HepG2 (cell line): ENCODE data around the gene MAN2A2. TPM values are rescaled to one million over a fixed set of nuclear protein-coding genes. Genes with fewer than 3 reads are reported as not detected.

Experiments used
- ARID2 ChIP-seq: sonication (generic); formaldehyde crosslinking; IDR thresholded peaks from 2 replicates; pipeline ENCODE4 v1.8.1; 2022; ENCODE audit warnings: mild to moderate bottlenecking, missing genetic modification reagents, borderline replicate concordance
- ELF1 ChIP-seq: sonication (generic); formaldehyde crosslinking; IDR thresholded peaks from 2 replicates; pipeline ENCODE4 v1.4.0; 2020; ENCODE audit warnings: missing genetic modification reagents
- KDM3A ChIP-seq: IDR thresholded peaks from 2 replicates; pipeline ENCODE4 v1.6.1; 2018; ENCODE audit warnings: low read depth, missing compliant biosample characterization
- NFE2L2 ChIP-seq: fragments of 150-350 bp; IDR thresholded peaks from 2 replicates; pipeline ENCODE4 v1.6.1; 2014; ENCODE audit warnings: low read length
- RBFOX2 ChIP-seq: fragments of 200-400 bp; formaldehyde crosslinking; IDR thresholded peaks from 2 replicates; pipeline ENCODE4 v1.6.1; 2017; ENCODE audit warnings: low read depth, mild to moderate bottlenecking, low read length
- REL ChIP-seq: sonication (generic); formaldehyde crosslinking; conservative IDR thresholded peaks from 2 replicates; pipeline ENCODE4 v1.8.0; 2022; ENCODE audit warnings: mild to moderate bottlenecking, missing genetic modification reagents, moderate library complexity
- ZNF460 ChIP-seq: sonication (generic); formaldehyde crosslinking; IDR thresholded peaks from 2 replicates; pipeline ENCODE4 v1.5.1; 2020; ENCODE audit warnings: missing genetic modification reagents, mild to moderate bottlenecking, borderline replicate concordance
- ZNF569 ChIP-seq: sonication (generic); formaldehyde crosslinking; IDR thresholded peaks from 2 replicates; pipeline ENCODE4 v1.5.0; 2020; ENCODE audit warnings: mild to moderate bottlenecking, missing genetic modification reagents, moderate library complexity, borderline replicate concordance
- ZNF75D ChIP-seq: sonication (generic); formaldehyde crosslinking; IDR thresholded peaks from 2 replicates; pipeline ENCODE4 v1.8.1; 2023; ENCODE audit warnings: missing genetic modification reagents, mild to moderate bottlenecking, borderline replicate concordance
- ZNF83 ChIP-seq: sonication (generic); formaldehyde crosslinking; IDR thresholded peaks from 2 replicates; pipeline ENCODE4 v1.4.0; 2020; ENCODE audit warnings: missing genetic modification reagents, mild to moderate bottlenecking, borderline replicate concordance
- polyA plus RNA-seq, 8 experiments: library from polyadenylated mRNA; depleted of rRNA in 3 of 8; stranded (reverse) in 7 of 8; unstranded in 1 of 8; fragments of >200 nt; fragmentation: Illumina TruSeq in 4 of 8; extraction: Trizol in 4 of 8; gene quantifications; 2 replicates each; pipeline versions ENCODE4 v1.2.1 to v1.2.3, GENCODE V29; 2011 to 2016; ENCODE audit warnings: low read depth in 4 of 8, missing spikeins in 1 of 8, mixed read lengths in 1 of 8; ENCODE audit not compliant: insufficient read depth in 1 of 8
- total RNA-seq, 5 experiments: library from RNA; depleted of rRNA; stranded (reverse); fragments of >200 nt; fragmentation: Illumina TruSeq; extraction: Trizol; gene quantifications; 2 replicates each; pipeline ENCODE4 v1.2.3, GENCODE V29; 2016; ENCODE audit warnings: low read depth in 1 of 5
- TF ChIP-seq, protein P1 (sequence below): IDR thresholded peaks from 2 replicates; pipeline ENCODE4 v1.6.1; 2016; ENCODE audit warnings: low read depth, missing genetic modification reagents, missing compliant biosample characterization
- TF ChIP-seq, protein P2 (sequence below): IDR thresholded peaks from 2 replicates; pipeline ENCODE4 v1.6.1; 2016; ENCODE audit warnings: missing compliant biosample characterization, missing genetic modification reagents, borderline replicate concordance
- TF ChIP-seq, protein P3 (sequence below): sonication (generic); formaldehyde crosslinking; IDR thresholded peaks from 2 replicates; pipeline ENCODE4 v1.9.0; 2022; ENCODE audit warnings: low read depth, missing genetic modification reagents
- TF ChIP-seq, protein P4 (sequence below): sonication (generic); formaldehyde crosslinking; IDR thresholded peaks from 2 replicates; pipeline ENCODE4 v1.4.0; 2020; ENCODE audit warnings: mild to moderate bottlenecking, low read depth, missing genetic modification reagents
- TF ChIP-seq, protein P5 (sequence below): IDR thresholded peaks from 2 replicates; pipeline ENCODE4 v1.6.1; 2016; ENCODE audit warnings: control low read depth
- TF ChIP-seq, protein P6 (sequence below): sonication (generic); formaldehyde crosslinking; IDR thresholded peaks from 2 replicates; pipeline ENCODE4 v1.4.0; 2020; ENCODE audit warnings: mild to moderate bottlenecking, missing genetic modification reagents

MAN2A2 gene
- total and polyA plus RNA-seq, 2 of the 13 experiments (the other 11 are each of a cell fraction or from before 2014, with no cell fraction given), result 17.5 to 51.5 TPM

DNA sequence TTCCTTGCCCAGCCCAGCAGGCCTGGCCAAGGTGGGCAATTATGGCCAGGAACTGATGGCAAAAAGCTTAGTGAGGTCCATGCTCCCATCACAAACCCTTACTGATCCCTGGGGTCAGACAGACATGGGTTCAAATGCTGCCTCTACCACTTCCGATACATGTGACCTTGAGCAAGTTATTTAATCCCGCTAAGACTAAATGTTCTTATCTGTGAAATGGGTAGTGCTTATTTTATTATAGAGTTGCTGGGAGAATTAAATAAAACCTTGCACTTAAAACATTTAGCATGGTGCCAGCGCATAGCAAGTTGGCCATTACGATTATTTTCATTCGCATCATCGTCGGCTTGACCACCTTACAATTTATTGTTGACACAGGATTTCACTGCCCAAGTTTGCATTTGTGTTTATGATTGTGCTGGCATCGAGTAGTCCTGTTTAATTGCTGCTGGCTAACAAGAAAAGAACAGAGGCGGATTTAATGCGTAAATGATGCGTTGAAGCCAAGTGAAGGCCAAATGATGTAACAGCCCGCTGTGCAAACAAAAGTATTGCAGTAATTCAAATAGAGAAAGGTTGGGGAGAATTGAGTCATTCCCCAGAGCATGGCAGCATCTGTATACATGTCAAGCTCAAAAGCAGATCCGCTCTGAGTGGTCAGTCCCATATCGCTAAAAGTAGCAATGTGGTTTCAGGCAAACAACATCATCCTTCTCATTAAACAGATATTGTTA lies 42.0 kb upstream of the MAN2A2 start (continued):
- TF ChIP-seq, protein P1, sequence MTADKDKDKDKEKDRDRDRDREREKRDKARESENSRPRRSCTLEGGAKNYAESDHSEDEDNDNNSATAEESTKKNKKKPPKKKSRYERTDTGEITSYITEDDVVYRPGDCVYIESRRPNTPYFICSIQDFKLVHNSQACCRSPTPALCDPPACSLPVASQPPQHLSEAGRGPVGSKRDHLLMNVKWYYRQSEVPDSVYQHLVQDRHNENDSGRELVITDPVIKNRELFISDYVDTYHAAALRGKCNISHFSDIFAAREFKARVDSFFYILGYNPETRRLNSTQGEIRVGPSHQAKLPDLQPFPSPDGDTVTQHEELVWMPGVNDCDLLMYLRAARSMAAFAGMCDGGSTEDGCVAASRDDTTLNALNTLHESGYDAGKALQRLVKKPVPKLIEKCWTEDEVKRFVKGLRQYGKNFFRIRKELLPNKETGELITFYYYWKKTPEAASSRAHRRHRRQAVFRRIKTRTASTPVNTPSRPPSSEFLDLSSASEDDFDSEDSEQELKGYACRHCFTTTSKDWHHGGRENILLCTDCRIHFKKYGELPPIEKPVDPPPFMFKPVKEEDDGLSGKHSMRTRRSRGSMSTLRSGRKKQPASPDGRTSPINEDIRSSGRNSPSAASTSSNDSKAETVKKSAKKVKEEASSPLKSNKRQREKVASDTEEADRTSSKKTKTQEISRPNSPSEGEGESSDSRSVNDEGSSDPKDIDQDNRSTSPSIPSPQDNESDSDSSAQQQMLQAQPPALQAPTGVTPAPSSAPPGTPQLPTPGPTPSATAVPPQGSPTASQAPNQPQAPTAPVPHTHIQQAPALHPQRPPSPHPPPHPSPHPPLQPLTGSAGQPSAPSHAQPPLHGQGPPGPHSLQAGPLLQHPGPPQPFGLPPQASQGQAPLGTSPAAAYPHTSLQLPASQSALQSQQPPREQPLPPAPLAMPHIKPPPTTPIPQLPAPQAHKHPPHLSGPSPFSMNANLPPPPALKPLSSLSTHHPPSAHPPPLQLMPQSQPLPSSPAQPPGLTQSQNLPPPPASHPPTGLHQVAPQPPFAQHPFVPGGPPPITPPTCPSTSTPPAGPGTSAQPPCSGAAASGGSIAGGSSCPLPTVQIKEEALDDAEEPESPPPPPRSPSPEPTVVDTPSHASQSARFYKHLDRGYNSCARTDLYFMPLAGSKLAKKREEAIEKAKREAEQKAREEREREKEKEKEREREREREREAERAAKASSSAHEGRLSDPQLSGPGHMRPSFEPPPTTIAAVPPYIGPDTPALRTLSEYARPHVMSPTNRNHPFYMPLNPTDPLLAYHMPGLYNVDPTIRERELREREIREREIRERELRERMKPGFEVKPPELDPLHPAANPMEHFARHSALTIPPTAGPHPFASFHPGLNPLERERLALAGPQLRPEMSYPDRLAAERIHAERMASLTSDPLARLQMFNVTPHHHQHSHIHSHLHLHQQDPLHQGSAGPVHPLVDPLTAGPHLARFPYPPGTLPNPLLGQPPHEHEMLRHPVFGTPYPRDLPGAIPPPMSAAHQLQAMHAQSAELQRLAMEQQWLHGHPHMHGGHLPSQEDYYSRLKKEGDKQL, result peak; percentile 89
- TF ChIP-seq ZNF569 (CRISPR knock-in tag) (no peak), NFE2L2 (no peak), ZNF75D (CRISPR knock-in tag) (no peak), ARID2 (CRISPR knock-in tag) (no peak), KDM3A (peak; percentile 76; the same call in 1 of the 2 replicates), REL (no peak), RBFOX2 (no peak), ZNF460 (no peak), ZNF83 (CRISPR knock-in tag) (no peak), ELF1 (no peak)
- TF ChIP-seq, protein P2, sequence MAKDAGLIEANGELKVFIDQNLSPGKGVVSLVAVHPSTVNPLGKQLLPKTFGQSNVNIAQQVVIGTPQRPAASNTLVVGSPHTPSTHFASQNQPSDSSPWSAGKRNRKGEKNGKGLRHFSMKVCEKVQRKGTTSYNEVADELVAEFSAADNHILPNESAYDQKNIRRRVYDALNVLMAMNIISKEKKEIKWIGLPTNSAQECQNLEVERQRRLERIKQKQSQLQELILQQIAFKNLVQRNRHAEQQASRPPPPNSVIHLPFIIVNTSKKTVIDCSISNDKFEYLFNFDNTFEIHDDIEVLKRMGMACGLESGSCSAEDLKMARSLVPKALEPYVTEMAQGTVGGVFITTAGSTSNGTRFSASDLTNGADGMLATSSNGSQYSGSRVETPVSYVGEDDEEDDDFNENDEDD (CRISPR knock-in tag), result no peak
- TF ChIP-seq, protein P3, sequence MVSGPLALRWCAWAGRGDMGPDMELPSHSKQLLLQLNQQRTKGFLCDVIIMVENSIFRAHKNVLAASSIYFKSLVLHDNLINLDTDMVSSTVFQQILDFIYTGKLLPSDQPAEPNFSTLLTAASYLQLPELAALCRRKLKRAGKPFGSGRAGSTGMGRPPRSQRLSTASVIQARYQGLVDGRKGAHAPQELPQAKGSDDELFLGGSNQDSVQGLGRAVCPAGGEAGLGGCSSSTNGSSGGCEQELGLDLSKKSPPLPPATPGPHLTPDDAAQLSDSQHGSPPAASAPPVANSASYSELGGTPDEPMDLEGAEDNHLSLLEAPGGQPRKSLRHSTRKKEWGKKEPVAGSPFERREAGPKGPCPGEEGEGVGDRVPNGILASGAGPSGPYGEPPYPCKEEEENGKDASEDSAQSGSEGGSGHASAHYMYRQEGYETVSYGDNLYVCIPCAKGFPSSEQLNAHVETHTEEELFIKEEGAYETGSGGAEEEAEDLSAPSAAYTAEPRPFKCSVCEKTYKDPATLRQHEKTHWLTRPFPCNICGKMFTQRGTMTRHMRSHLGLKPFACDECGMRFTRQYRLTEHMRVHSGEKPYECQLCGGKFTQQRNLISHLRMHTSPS (CRISPR knock-in tag), result peak; percentile 69
- TF ChIP-seq, protein P4, sequence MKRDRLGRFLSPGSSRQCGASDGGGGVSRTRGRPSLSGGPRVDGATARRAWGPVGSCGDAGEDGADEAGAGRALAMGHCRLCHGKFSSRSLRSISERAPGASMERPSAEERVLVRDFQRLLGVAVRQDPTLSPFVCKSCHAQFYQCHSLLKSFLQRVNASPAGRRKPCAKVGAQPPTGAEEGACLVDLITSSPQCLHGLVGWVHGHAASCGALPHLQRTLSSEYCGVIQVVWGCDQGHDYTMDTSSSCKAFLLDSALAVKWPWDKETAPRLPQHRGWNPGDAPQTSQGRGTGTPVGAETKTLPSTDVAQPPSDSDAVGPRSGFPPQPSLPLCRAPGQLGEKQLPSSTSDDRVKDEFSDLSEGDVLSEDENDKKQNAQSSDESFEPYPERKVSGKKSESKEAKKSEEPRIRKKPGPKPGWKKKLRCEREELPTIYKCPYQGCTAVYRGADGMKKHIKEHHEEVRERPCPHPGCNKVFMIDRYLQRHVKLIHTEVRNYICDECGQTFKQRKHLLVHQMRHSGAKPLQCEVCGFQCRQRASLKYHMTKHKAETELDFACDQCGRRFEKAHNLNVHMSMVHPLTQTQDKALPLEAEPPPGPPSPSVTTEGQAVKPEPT (CRISPR knock-in tag), result no peak
- TF ChIP-seq, protein P5, sequence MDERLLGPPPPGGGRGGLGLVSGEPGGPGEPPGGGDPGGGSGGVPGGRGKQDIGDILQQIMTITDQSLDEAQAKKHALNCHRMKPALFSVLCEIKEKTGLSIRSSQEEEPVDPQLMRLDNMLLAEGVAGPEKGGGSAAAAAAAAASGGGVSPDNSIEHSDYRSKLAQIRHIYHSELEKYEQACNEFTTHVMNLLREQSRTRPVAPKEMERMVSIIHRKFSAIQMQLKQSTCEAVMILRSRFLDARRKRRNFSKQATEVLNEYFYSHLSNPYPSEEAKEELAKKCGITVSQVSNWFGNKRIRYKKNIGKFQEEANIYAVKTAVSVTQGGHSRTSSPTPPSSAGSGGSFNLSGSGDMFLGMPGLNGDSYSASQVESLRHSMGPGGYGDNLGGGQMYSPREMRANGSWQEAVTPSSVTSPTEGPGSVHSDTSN (CRISPR knock-in tag), result no peak
- TF ChIP-seq, protein P6, sequence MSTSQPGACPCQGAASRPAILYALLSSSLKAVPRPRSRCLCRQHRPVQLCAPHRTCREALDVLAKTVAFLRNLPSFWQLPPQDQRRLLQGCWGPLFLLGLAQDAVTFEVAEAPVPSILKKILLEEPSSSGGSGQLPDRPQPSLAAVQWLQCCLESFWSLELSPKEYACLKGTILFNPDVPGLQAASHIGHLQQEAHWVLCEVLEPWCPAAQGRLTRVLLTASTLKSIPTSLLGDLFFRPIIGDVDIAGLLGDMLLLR (CRISPR knock-in tag), result no peak
